Cardiac fibroblast (primary cell): ENCODE measurements around the gene SUPV3L1.

Experiments used
- DNase-seq, 2 donors: peaks; one replicate each; pipeline versions ENCODE4 v3.0.0 to v3.0.0-alpha.2; 2010; ENCODE audit warnings: low read depth in 2 of 2
- H3K4me3 ChIP-seq, 2 donors: replicated peaks in 1 of 2; 1 replicate in 1 of 2; 2 replicates in 1 of 2; pipeline ENCODE4 v1.5.1; 2011; ENCODE audit warnings: low read depth in 2 of 2, low read length in 2 of 2, mild to moderate bottlenecking in 2 of 2, moderate library complexity in 1 of 2
- TF ChIP-seq, protein P1 (sequence below): IDR thresholded peaks from one replicate; pipeline ENCODE4 v1.5.1; 2011; ENCODE audit warnings: low read depth, mild to moderate bottlenecking, low read length, inconsistent platforms

The SUPV3L1 gene

DNA sequence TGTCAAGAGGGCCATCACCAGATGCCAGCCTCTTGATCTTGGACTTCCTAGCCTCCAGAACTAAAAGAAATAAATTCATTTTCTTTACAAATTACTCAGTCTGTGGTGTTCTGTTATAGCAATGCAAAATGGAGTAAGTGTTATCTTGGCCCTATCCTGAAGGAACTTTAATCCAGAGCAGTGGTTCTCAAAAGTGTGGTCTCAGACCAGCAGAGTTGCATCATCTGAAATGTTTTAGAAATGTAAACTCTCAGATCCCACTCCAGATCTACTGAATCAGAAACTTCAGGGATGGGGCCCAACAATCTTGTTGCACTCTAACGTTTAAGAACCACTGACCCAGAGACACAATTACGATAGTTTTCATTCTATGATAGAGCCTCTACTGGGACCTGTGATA lies 3.2 kb upstream of the SUPV3L1 start:
- H3K4me3 ChIP-seq: no peak overlapping the region
- no peak for DNase-seq
- TF ChIP-seq, protein P1, sequence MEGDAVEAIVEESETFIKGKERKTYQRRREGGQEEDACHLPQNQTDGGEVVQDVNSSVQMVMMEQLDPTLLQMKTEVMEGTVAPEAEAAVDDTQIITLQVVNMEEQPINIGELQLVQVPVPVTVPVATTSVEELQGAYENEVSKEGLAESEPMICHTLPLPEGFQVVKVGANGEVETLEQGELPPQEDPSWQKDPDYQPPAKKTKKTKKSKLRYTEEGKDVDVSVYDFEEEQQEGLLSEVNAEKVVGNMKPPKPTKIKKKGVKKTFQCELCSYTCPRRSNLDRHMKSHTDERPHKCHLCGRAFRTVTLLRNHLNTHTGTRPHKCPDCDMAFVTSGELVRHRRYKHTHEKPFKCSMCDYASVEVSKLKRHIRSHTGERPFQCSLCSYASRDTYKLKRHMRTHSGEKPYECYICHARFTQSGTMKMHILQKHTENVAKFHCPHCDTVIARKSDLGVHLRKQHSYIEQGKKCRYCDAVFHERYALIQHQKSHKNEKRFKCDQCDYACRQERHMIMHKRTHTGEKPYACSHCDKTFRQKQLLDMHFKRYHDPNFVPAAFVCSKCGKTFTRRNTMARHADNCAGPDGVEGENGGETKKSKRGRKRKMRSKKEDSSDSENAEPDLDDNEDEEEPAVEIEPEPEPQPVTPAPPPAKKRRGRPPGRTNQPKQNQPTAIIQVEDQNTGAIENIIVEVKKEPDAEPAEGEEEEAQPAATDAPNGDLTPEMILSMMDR: no peak

DNA sequence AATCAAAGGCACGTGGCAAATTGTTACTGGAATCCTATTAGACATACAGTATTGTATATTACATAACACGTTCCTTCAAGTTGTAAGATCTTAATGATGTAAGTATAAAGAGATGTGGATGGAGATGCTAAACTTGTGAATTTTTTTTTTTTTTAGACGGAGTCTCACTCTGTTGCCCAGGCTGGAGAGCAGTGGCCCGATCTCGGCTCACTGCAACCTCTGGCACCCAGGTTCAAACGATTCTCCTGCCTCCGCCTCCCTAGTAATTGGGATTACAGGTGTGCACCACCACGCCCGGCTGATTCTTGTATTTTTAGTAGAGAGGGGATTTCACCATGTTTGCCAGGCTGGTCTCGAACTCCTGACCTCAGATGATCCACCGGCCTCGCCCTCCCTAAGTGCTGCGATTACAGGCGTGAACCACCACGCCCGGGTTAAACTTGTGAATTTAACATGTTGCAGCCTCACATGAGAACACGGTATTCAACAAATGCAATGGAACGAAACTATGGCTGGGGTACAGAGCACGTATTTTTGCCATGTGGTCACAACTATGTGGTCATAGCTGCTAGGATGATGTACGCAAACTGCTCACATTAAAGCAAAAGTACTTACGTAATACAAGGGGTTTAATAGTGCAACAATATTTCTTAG lies 818 bp upstream of the SUPV3L1 start:
- H3K4me3 ChIP-seq: peak overlapping the region; percentile 99 to 100
- TF ChIP-seq, protein P1: no peak
- no peak for DNase-seq

DNA sequence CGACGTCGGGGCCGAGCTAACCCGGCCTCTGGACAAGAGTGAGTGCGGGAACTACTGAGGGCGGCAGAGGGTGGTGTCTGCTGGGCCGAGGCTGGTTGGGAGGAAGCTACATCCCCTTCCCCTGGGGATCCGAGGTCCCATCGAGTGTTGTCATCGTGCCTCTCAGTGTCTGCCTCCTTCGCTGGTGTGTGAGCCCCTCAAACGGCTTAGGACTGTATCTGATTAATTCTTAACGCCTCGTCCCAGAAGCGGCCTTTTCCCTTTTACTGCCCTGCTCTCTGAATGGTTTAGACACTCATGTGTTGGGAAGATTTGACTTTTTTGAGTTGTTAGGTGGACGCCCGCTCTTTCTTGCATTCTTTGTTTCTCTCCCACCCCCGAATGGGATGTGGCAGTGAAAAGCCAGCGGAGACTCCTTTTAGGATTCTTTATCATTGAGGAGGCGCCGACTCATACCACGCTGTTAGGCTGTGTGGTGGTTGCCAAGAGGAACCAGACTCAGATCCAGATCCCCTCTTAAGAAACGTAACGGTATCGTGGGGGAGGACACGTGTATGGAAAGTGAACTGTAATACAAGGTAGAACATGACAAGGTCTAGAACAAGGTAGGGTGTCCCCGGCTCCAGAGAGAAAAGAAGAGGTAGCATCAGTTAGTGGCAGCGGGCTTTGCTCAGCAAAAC lies 631 bp downstream of the SUPV3L1 start:
- H3K4me3 ChIP-seq: peak overlapping the region; percentile 99 to 100
- TF ChIP-seq, protein P1: no peak
- peak; percentile 15 to 34 for DNase-seq

DNA sequence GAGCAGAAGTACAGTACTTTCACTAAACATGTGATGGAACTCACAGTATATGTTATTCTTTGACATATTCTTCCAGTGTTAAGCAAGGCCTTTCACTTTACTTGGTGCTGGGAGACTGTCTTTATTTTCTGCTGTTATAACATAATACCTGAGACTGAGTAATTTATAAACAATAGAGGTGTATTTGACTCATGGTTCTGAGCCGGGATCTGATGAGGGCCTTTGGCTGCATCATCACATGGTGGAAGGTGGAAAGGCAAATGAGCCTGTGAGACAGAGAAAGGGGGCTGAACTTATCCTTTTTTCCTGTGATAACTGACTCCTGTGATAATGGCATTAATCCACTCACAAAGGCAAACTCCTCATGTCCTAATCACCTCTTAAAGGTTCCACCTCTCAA lies 1.4 kb downstream of the SUPV3L1 start:
- H3K4me3 ChIP-seq: peak overlapping the region in 1 of 2 donors; percentile 100
- TF ChIP-seq, protein P1: no peak
- DNase-seq: no peak

DNA sequence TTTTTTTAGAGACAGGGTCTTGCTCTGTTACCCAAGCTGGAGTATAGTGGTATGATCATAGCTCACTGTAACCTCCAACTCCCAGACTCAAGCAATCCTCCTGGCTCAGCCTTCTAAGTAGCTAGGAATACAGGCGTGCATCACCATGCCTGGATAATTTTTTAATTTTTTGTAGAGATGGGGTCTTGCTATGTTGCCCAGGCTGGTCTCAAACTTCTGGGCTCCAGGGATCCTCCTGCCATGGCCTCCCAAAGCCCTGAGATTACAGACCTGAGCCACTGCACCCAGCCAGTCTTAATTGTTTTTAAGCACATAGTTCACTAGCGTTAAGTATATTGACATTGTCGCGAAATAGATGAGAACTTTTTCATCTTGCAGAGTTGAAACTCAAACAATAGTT lies 2.0 kb downstream of the SUPV3L1 start:
- no peak overlapping the region for H3K4me3 ChIP-seq
- TF ChIP-seq, protein P1: no peak
- DNase-seq: no peak

DNA sequence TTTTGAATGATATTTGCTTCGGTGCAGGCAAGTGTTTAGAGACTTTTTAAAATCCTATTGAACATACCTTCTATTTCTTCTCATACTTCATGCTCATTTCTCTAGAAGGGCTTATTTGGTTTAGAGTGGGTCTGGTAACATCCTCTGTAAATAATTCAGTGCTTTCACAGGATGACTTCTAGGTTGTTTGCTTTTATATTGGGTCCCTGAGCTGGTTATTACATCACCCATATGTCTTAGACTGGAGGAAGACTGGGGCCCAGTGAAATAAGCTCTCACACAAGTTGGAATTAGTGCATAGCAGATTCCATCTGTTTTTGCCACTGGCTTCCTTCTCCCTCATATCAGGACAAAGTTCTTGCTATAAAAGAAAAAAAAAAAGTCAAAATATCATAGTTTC lies 6.5 kb downstream of the SUPV3L1 start:
- H3K4me3 ChIP-seq: no peak overlapping the region
- TF ChIP-seq, protein P1: no peak
- DNase-seq: no peak
